Measurements from ENCODE around the gene RIC3. TPM values are rescaled to one million over a fixed set of nuclear protein-coding genes. Genes with fewer than 3 reads are reported as not detected.
"Not testable (repeated sequence)": the region's sequence is repeated elsewhere in the genome, so short reads cannot be mapped to it uniquely, and the experiment has no call there.

Gene RIC3
- total RNA-seq, 1 donor from 2014 or later: 3.0 TPM

DNA sequence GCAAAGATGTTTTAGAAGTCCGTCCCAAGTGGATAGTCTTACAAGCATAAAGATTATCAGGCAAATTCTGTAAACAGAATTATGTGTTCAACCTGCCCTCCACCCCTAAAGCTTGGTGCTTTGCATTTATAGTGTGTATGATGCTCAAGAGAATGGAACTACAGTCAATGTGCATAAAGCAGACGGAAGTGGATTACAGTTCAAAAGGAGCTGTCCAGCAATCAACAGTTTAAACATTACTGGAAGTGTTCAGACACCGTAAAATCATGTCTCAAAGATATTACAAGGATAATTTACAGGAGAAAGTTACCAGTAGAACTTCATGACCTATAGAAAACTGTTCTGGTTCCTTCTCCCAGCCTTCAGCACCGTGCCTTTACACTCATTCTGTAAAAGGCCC, 1.0 kb downstream of the RIC3 start:
- Histone ChIP-seq H2AFZ (ENCODE audit: low read depth, low read length) (no peak overlapping the region), H3K36me3 (ENCODE audit: insufficient read depth, low read length) (no peaks in the 10 kb centered on the region), H3K9ac (ENCODE audit: low read length) (no peak overlapping the region), H3K4me1 (ENCODE audit: insufficient read depth, low read length) (peaks cover 6% of the 10 kb centered on the region), H4K20me1 (ENCODE audit: insufficient read depth, low read length) (no peaks in the 10 kb centered on the region), H3K4me3 (ENCODE audit: insufficient read depth, low read depth, low read length) (no peak overlapping the region), H3K27me3 (ENCODE audit: insufficient read depth, low read length) (peaks cover 26% of the 10 kb centered on the region), H3K79me2 (ENCODE audit: insufficient read depth, low read length) (no peaks in the 10 kb centered on the region), H3K27ac (ENCODE audit: low read depth, low read length) (no peak overlapping the region), H3K4me2 (ENCODE audit: low read length) (no peak overlapping the region), H3K9me3 (ENCODE audit: insufficient read depth, low read depth, low read length) (no peaks in the 10 kb centered on the region)
- no peak for TF ChIP-seq EZH2 (IDR thresholded peaks at IDR 0.05; ENCODE audit: insufficient read depth, low read length)
- TF ChIP-seq, protein P1, sequence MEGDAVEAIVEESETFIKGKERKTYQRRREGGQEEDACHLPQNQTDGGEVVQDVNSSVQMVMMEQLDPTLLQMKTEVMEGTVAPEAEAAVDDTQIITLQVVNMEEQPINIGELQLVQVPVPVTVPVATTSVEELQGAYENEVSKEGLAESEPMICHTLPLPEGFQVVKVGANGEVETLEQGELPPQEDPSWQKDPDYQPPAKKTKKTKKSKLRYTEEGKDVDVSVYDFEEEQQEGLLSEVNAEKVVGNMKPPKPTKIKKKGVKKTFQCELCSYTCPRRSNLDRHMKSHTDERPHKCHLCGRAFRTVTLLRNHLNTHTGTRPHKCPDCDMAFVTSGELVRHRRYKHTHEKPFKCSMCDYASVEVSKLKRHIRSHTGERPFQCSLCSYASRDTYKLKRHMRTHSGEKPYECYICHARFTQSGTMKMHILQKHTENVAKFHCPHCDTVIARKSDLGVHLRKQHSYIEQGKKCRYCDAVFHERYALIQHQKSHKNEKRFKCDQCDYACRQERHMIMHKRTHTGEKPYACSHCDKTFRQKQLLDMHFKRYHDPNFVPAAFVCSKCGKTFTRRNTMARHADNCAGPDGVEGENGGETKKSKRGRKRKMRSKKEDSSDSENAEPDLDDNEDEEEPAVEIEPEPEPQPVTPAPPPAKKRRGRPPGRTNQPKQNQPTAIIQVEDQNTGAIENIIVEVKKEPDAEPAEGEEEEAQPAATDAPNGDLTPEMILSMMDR (IDR thresholded peaks at IDR 0.05; ENCODE audit: insufficient read depth, low read depth, low read length): no peak
- peaks cover 1% of the 10 kb centered on the region for H3K36me3 Mint-ChIP-seq (ENCODE audit: low read depth, unreplicated experiment)
- peaks cover 13% of the 10 kb centered on the region for H3K27me3 Mint-ChIP-seq (ENCODE audit: low read depth, unreplicated experiment)
- no peaks in the 10 kb centered on the region for H3K9me3 Mint-ChIP-seq (ENCODE audit: unreplicated experiment)
- no peak for DNase-seq (ENCODE audit: low read depth)
- FAIRE-seq: no peak
- peak overlapping the region; percentile 92 for H3K4me3 Mint-ChIP-seq (ENCODE audit: unreplicated experiment)
- H3K4me1 Mint-ChIP-seq (ENCODE audit: low read depth, unreplicated experiment): peaks cover 3% of the 10 kb centered on the region
- H3K27ac Mint-ChIP-seq (ENCODE audit: unreplicated experiment): no peak overlapping the region

DNA sequence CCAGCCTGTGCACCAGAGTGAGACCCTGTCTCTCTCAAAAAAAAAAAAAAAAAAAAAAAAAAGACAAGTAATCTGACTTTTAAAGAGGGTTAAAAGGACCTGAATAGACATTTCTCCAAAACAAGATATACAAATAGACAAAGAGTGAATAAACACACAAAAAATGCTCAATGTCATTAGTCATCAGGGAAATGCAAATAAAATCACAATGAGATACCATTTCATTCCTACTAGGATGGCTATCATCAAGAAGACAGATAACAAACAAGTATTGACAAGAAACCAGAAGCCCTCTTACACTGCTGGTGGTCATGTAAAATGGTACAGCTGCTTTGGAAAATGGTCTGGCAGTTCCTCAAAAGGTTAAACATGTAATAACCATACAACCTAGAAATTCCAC, 4.1 kb downstream of the RIC3 start:
- Mint-ChIP-seq H3K4me1 (ENCODE audit: low read depth, unreplicated experiment) (peaks cover 3% of the 10 kb centered on the region), H3K9me3 (ENCODE audit: unreplicated experiment) (no peaks in the 10 kb centered on the region), H3K27ac (ENCODE audit: unreplicated experiment) (no peak overlapping the region), H3K36me3 (ENCODE audit: low read depth, unreplicated experiment) (no peaks in the 10 kb centered on the region), H3K4me3 (ENCODE audit: unreplicated experiment) (no peak overlapping the region), H3K27me3 (ENCODE audit: low read depth, unreplicated experiment) (peaks cover 10% of the 10 kb centered on the region)
- Histone ChIP-seq H3K9ac (ENCODE audit: low read length) (no peak overlapping the region), H3K9me3 (ENCODE audit: insufficient read depth, low read depth, low read length) (no peaks in the 10 kb centered on the region), H3K27me3 (ENCODE audit: insufficient read depth, low read length) (peaks cover 25% of the 10 kb centered on the region), H3K36me3 (ENCODE audit: insufficient read depth, low read length) (no peaks in the 10 kb centered on the region), H2AFZ (ENCODE audit: low read depth, low read length) (no peak overlapping the region), H3K4me3 (ENCODE audit: insufficient read depth, low read depth, low read length) (no peak overlapping the region), H3K79me2 (ENCODE audit: insufficient read depth, low read length) (no peaks in the 10 kb centered on the region), H3K4me2 (ENCODE audit: low read length) (no peak overlapping the region), H3K4me1 (ENCODE audit: insufficient read depth, low read length) (peaks cover 6% of the 10 kb centered on the region), H4K20me1 (ENCODE audit: insufficient read depth, low read length) (no peaks in the 10 kb centered on the region), H3K27ac (ENCODE audit: low read depth, low read length) (no peak overlapping the region)
- no peak for FAIRE-seq
- no peak for TF ChIP-seq EZH2 (IDR thresholded peaks at IDR 0.05; ENCODE audit: insufficient read depth, low read length)
- TF ChIP-seq, protein P1 (IDR thresholded peaks at IDR 0.05; ENCODE audit: insufficient read depth, low read depth, low read length): no peak
- DNase-seq (ENCODE audit: low read depth): no peak

DNA sequence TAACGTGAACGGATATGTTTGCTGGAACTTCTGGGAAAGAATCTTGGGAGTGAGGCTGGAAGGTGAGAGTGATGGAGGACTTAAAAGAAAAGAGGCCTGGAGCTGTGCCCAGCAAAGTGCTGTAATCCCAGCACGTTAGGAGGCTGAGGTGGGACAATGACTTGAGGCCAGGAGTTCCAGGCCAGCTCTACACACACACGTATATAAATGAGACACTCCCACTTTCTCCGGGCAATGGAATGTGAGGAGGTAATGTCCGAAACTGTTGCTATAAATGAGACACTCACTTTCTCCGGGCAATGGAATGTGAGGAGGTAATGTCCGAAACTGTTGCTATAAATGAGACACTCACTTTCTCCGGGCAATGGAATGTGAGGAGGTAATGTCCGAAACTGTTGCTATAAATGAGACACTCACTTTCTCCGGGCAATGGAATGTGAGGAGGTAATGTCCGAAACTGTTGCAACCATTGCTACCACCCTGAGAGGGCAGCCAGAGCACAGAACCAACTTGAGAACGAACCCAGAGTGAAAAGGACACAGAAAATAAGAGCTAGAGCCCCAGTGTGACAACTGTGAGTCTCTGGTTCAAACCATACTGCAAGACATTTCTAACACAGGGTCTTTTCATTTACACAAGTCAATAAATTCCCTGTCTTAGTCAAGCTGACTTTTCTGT, 7.1 kb downstream of the RIC3 start:
- not testable (repeated sequence) for H3K27me3 ChIP-seq (ENCODE audit: insufficient read depth, low read length); FAIRE-seq; H3K4me3 ChIP-seq (ENCODE audit: insufficient read depth, low read depth, low read length); H2AFZ ChIP-seq (ENCODE audit: low read depth, low read length); H3K27me3 Mint-ChIP-seq (ENCODE audit: low read depth, unreplicated experiment); H3K4me1 Mint-ChIP-seq (ENCODE audit: low read depth, unreplicated experiment); H3K27ac Mint-ChIP-seq (ENCODE audit: unreplicated experiment); H3K36me3 ChIP-seq (ENCODE audit: insufficient read depth, low read length); H3K9me3 Mint-ChIP-seq (ENCODE audit: unreplicated experiment); H3K4me1 ChIP-seq (ENCODE audit: insufficient read depth, low read length); H3K4me2 ChIP-seq (ENCODE audit: low read length); H3K36me3 Mint-ChIP-seq (ENCODE audit: low read depth, unreplicated experiment); DNase-seq (ENCODE audit: low read depth); H3K9me3 ChIP-seq (ENCODE audit: insufficient read depth, low read depth, low read length); H3K79me2 ChIP-seq (ENCODE audit: insufficient read depth, low read length); H4K20me1 ChIP-seq (ENCODE audit: insufficient read depth, low read length); H3K27ac ChIP-seq (ENCODE audit: low read depth, low read length); H3K4me3 Mint-ChIP-seq (ENCODE audit: unreplicated experiment); H3K9ac ChIP-seq (ENCODE audit: low read length)
